HepG2 (cell line): ENCODE data around the gene TNFSF8. TPM values are rescaled to one million over a fixed set of nuclear protein-coding genes. Genes with fewer than 3 reads are reported as not detected.

Experiments used
- ATAC-seq: fragments of 200-7000 bp; cut with Tn5 transposase; 3 replicates; pipeline ENCODE4 v1.9.1; 2020; ENCODE audit warnings: mild to moderate bottlenecking, moderate library complexity
- BruUV-seq: library from RNA; stranded (reverse); fragments of 400-500 nt; replicated peaks from 2 replicates; lab custom pipeline; 2021; lab: Mats Ljungman, UMichigan
- CTCF ChIA-PET: fragments of 300-600 bp; formaldehyde crosslinking; extraction: SDS; loops from one replicate; lab custom pipeline; 2021; ENCODE audit warnings: low total read pairs, inconsistent platforms, low intra/inter-chr PET ratio; lab: Yijun Ruan, JAX
- POLR2A ChIA-PET: fragments of 350-600 bp; sonication (Branson Sonifier 250); formaldehyde crosslinking; loops from one replicate; lab custom pipeline; 2020; ENCODE audit warnings: antibody characterized with exemption, inconsistent platforms; lab: Yijun Ruan, JAX
- DNase-seq: peaks from one replicate; pipeline ENCODE4 v3.0.0-alpha.2; 2015; ENCODE audit warnings: low spot score
- FAIRE-seq: peaks from 3 replicates; lab custom pipeline; 2011; peaks lifted over from hg19 to GRCh38; lab: Jason Lieb, UNC
- H2AFZ ChIP-seq: one replicate; pipeline ENCODE4 v1.6.1; 2011; ENCODE audit warnings: low read length, inconsistent platforms
- H3K27ac ChIP-seq: fragments of 300-600 bp; 3 replicates; pipeline ENCODE4 v1.8.0; 2011; ENCODE audit warnings: mixed run types, mild to moderate bottlenecking, mixed read lengths, low read length, inconsistent platforms; ENCODE audit not compliant: insufficient read depth; ENCODE audit errors: extremely low read length
- H3K27me3 ChIP-seq, 2 experiments: fragments of 200-600 bp in 1 of 2; 2 replicates in 1 of 2; 3 replicates in 1 of 2; pipeline versions ENCODE4 v1.6.0 to v1.8.0; 2011; ENCODE audit warnings: low read length in 2 of 2, mild to moderate bottlenecking in 2 of 2, moderate library complexity in 2 of 2, inconsistent platforms in 1 of 2; ENCODE audit not compliant: insufficient read depth in 2 of 2, control insufficient read depth in 1 of 2
- H3K36me3 ChIP-seq, 2 experiments: fragments of 200-600 bp in 1 of 2; replicated peaks in 1 of 2; 2 replicates in 1 of 2; 3 replicates in 1 of 2; pipeline versions ENCODE4 v1.5.1 to v1.8.0; 2011; ENCODE audit warnings: low read length in 2 of 2, inconsistent platforms in 1 of 2; ENCODE audit not compliant: insufficient read depth in 2 of 2, control insufficient read depth in 1 of 2
- H3K4me1 ChIP-seq: 2 replicates; pipeline ENCODE4 v1.5.1; 2012; ENCODE audit warnings: low read length, inconsistent platforms; ENCODE audit not compliant: insufficient read depth
- H3K4me2 ChIP-seq: 2 replicates; pipeline ENCODE4 v1.6.0; 2011; ENCODE audit warnings: low read depth, low read length, inconsistent platforms
- H3K4me3 ChIP-seq, 3 experiments: fragments of 200-600 bp in 1 of 3; sonication (generic), shearing (Covaris generic) in 1 of 3; replicated peaks in 1 of 3; 2 replicates each; pipeline ENCODE4 v1.5.1; 2011 to 2016; ENCODE audit warnings: low read length in 3 of 3, inconsistent platforms in 2 of 3, low read depth in 2 of 3, mild to moderate bottlenecking in 2 of 3, control low read depth in 1 of 3, mixed read lengths in 1 of 3; ENCODE audit not compliant: insufficient read depth in 1 of 3
- H3K79me2 ChIP-seq: one replicate; pipeline ENCODE4 v1.6.1; 2011; ENCODE audit warnings: low read length, inconsistent platforms; ENCODE audit not compliant: insufficient read depth
- H3K9ac ChIP-seq: 2 replicates; pipeline ENCODE4 v1.6.0; 2011; ENCODE audit warnings: mild to moderate bottlenecking, low read depth, low read length, inconsistent platforms; ENCODE audit not compliant: insufficient read depth
- H3K9me3 ChIP-seq: 2 replicates; pipeline ENCODE4 v1.5.1; 2012; ENCODE audit warnings: mild to moderate bottlenecking, low read length
- H4K20me1 ChIP-seq: 2 replicates; pipeline ENCODE4 v1.6.0; 2011; ENCODE audit warnings: inconsistent platforms, mild to moderate bottlenecking, low read length, moderate library complexity; ENCODE audit not compliant: insufficient read depth
- DR1 ChIP-seq: sonication (generic); formaldehyde crosslinking; IDR thresholded peaks from 2 replicates; pipeline ENCODE4 v1.8.0; 2021; ENCODE audit warnings: mild to moderate bottlenecking, missing genetic modification reagents, inconsistent platforms
- FOXO1 ChIP-seq: sonication (generic); formaldehyde crosslinking; IDR thresholded peaks from 2 replicates; pipeline ENCODE4 v1.4.0; 2020; ENCODE audit warnings: missing genetic modification reagents
- RAD51 ChIP-seq: fragments of 450-650 bp; IDR thresholded peaks from 2 replicates; pipeline ENCODE4 v1.6.1; 2016; ENCODE audit warnings: borderline replicate concordance
- RFX3 ChIP-seq: IDR thresholded peaks from 2 replicates; pipeline ENCODE4 v1.6.1; 2016; ENCODE audit warnings: missing biosample characterization, missing genetic modification reagents
- SMYD3 ChIP-seq: sonication (generic); formaldehyde crosslinking; IDR thresholded peaks from 2 replicates; pipeline ENCODE4 v1.8.1; 2023; ENCODE audit warnings: mild to moderate bottlenecking, missing genetic modification reagents
- U2AF2 ChIP-seq: fragments of 200-400 bp; formaldehyde crosslinking; IDR thresholded peaks from 2 replicates; pipeline ENCODE4 v1.6.1; 2017; ENCODE audit warnings: low read depth, mild to moderate bottlenecking, low read length
- ZNF234 ChIP-seq: sonication (generic); formaldehyde crosslinking; conservative IDR thresholded peaks from 2 replicates; pipeline ENCODE4 v1.5.1; 2020; ENCODE audit warnings: mild to moderate bottlenecking, missing genetic modification reagents
- ZNF557 ChIP-seq: sonication (generic); formaldehyde crosslinking; IDR thresholded peaks from 2 replicates; pipeline ENCODE4 v1.4.0; 2020; ENCODE audit warnings: missing genetic modification reagents
- ZSCAN12 ChIP-seq: sonication (generic); formaldehyde crosslinking; IDR thresholded peaks from 2 replicates; pipeline ENCODE4 v1.9.0; 2021; ENCODE audit warnings: mild to moderate bottlenecking, missing genetic modification reagents
- ZSCAN29 ChIP-seq: sonication (generic); formaldehyde crosslinking; conservative IDR thresholded peaks from 2 replicates; pipeline ENCODE4 v1.4.0; 2020; ENCODE audit warnings: mild to moderate bottlenecking, missing genetic modification reagents
- WGBS: methylation state at CpG from one replicate; pipeline ENCODE4 v1.1.6; 2017; ENCODE audit warnings: low lambda C conversion rate; 5-methylcytosine and 5-hydroxymethylcytosine counted together
- in situ Hi-C: cut with HindIII; loops from 2 replicates; pipeline ENCODE4 v1.10.0; 2017; ENCODE audit warnings: low pct_unique_long_range_greater_than_20kb; ENCODE audit not compliant: extremely low pct_ligation_motif_present
- intact Hi-C: fragments of 100-400 bp; cut with micrococcal nuclease; formaldehyde crosslinking; loops from one replicate; pipeline ENCODE4 v1.10.0; 2022; ENCODE audit not compliant: unreplicated experiment
- polyA plus RNA-seq, 8 experiments: library from polyadenylated mRNA; depleted of rRNA in 3 of 8; stranded (reverse) in 7 of 8; unstranded in 1 of 8; fragments of >200 nt; fragmentation: Illumina TruSeq in 4 of 8; extraction: Trizol in 4 of 8; gene quantifications; 2 replicates each; pipeline versions ENCODE4 v1.2.1 to v1.2.3, GENCODE V29; 2011 to 2016; ENCODE audit warnings: low read depth in 4 of 8, missing spikeins in 1 of 8, mixed read lengths in 1 of 8; ENCODE audit not compliant: insufficient read depth in 1 of 8
- total RNA-seq, 5 experiments: library from RNA; depleted of rRNA; stranded (reverse); fragments of >200 nt; fragmentation: Illumina TruSeq; extraction: Trizol; gene quantifications; 2 replicates each; pipeline ENCODE4 v1.2.3, GENCODE V29; 2016; ENCODE audit warnings: low read depth in 1 of 5
- TF ChIP-seq, protein P1 (sequence below): sonication (generic); formaldehyde crosslinking; IDR thresholded peaks from 2 replicates; pipeline ENCODE4 v1.4.0; 2020; ENCODE audit warnings: missing genetic modification reagents
- TF ChIP-seq, protein P2 (sequence below): sonication (generic); formaldehyde crosslinking; IDR thresholded peaks from 2 replicates; pipeline ENCODE4 v1.5.0; 2020; ENCODE audit warnings: mild to moderate bottlenecking, missing genetic modification reagents
- TF ChIP-seq, protein P3 (sequence below): sonication (generic); formaldehyde crosslinking; IDR thresholded peaks from 2 replicates; pipeline ENCODE4 v1.4.0; 2020; ENCODE audit warnings: mild to moderate bottlenecking, missing genetic modification reagents
- TF ChIP-seq, protein P4 (sequence below): sonication (generic); formaldehyde crosslinking; IDR thresholded peaks from 2 replicates; pipeline ENCODE4 v1.4.0; 2020; ENCODE audit warnings: missing genetic modification reagents, mild to moderate bottlenecking, borderline replicate concordance

TNFSF8 gene
- total and polyA plus RNA-seq, 2 of the 13 experiments (the other 11 are each of a cell fraction or from before 2014, with no cell fraction given): not detected

DNA sequence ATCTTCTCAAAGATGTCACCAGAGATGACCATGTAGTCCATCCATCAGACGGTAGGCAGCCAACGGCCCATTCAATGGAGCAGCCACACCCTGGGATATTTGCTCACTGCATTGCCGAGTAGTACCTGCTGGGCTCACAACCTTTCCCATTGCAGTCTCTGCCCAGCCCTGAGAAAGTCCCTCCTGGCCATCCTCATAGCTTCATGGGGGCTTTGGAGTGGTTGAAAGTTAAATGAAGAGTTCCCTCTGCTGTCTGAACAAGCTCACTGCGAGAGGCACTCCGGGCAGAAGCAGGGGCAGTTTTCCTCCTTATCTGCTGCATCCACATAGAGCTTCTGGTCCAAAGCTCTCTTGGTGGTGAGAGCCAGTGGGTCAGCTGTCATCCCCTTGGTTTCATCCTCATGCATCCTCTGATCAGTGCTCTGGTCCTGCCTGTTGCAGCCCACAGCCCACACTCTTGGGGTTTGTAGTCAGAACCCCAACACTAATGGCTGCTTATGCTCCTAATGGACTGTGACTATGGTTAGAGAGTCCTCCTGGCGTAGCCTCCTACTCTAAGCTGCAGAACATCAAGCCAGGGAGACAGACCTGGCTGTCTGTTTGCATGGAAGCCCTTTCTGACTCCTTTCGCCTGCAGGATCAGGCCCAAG, 23.3 kb downstream of the TNFSF8 start:
- FAIRE-seq (peak; percentile 57), ATAC-seq (peak; percentile 86), DNase-seq (peak; percentile 55)
- BruUV-seq: no TSS peak
- no peaks in the 10 kb centered on the region for H3K27me3 ChIP-seq
- peaks cover 24% of the 10 kb centered on the region for H3K4me1 ChIP-seq
- ChIA-PET POLR2A (interaction anchor here (0.6 to 1.5 kb wide), 5 partner anchors 9 to 169 kb away, joined by 3 to 8 read pairs (median 3); no protein-coding TSS in a partner anchor), CTCF (interaction anchor here (1.7 to 3.4 kb wide), 2 partner anchors 168 to 225 kb away, joined by 9 to 22 read pairs; partner anchors contain the start of gene TEX48)
- H3K9me3 ChIP-seq: no peaks in the 10 kb centered on the region
- H3K79me2 ChIP-seq: no peaks in the 10 kb centered on the region
- intact Hi-C loops: loop anchor here (1.0 to 5.0 kb wide), 3 partner anchors 168 to 500 kb away; no protein-coding TSS in a partner anchor
- 31% methylated on average over 6 of the region's 7 CpGs for WGBS
- no peaks in the 10 kb centered on the region for H3K36me3 ChIP-seq
- no peak overlapping the region for H3K9ac ChIP-seq
- no peak overlapping the region for H3K4me3 ChIP-seq
- in situ Hi-C loops: loop anchor here (5.0 to 25.0 kb wide), 3 partner anchors 170 to 605 kb away; no protein-coding TSS in a partner anchor
- no peak overlapping the region for H3K4me2 ChIP-seq
- H4K20me1 ChIP-seq: no peaks in the 10 kb centered on the region
- H2AFZ ChIP-seq: no peak overlapping the region
- H3K27ac ChIP-seq: no peak overlapping the region
- TF ChIP-seq, protein P1, sequence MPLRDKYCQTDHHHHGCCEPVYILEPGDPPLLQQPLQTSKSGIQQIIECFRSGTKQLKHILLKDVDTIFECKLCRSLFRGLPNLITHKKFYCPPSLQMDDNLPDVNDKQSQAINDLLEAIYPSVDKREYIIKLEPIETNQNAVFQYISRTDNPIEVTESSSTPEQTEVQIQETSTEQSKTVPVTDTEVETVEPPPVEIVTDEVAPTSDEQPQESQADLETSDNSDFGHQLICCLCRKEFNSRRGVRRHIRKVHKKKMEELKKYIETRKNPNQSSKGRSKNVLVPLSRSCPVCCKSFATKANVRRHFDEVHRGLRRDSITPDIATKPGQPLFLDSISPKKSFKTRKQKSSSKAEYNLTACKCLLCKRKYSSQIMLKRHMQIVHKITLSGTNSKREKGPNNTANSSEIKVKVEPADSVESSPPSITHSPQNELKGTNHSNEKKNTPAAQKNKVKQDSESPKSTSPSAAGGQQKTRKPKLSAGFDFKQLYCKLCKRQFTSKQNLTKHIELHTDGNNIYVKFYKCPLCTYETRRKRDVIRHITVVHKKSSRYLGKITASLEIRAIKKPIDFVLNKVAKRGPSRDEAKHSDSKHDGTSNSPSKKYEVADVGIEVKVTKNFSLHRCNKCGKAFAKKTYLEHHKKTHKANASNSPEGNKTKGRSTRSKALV: no peak
- TF ChIP-seq, protein P2, sequence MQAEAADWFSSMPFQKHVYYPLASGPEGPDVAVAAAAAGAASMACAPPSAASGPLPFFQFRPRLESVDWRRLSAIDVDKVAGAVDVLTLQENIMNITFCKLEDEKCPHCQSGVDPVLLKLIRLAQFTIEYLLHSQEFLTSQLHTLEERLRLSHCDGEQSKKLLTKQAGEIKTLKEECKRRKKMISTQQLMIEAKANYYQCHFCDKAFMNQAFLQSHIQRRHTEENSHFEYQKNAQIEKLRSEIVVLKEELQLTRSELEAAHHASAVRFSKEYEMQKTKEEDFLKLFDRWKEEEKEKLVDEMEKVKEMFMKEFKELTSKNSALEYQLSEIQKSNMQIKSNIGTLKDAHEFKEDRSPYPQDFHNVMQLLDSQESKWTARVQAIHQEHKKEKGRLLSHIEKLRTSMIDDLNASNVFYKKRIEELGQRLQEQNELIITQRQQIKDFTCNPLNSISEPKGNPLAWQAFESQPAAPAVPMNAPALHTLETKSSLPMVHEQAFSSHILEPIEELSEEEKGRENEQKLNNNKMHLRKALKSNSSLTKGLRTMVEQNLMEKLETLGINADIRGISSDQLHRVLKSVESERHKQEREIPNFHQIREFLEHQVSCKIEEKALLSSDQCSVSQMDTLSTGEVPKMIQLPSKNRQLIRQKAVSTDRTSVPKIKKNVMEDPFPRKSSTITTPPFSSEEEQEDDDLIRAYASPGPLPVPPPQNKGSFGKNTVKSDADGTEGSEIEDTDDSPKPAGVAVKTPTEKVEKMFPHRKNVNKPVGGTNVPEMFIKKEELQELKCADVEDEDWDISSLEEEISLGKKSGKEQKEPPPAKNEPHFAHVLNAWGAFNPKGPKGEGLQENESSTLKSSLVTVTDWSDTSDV (CRISPR knock-in tag): no peak
- no peak for TF ChIP-seq ZSCAN12 (CRISPR knock-in tag)
- TF ChIP-seq SMYD3: no peak
- no peak for TF ChIP-seq ZNF557 (CRISPR knock-in tag)
- TF ChIP-seq ZNF234 (CRISPR knock-in tag): no peak
- 0 out of 2 replicates have a peak, but pooled peaks have one; percentile 12 for TF ChIP-seq FOXO1 (CRISPR knock-in tag)
- TF ChIP-seq, protein P3, sequence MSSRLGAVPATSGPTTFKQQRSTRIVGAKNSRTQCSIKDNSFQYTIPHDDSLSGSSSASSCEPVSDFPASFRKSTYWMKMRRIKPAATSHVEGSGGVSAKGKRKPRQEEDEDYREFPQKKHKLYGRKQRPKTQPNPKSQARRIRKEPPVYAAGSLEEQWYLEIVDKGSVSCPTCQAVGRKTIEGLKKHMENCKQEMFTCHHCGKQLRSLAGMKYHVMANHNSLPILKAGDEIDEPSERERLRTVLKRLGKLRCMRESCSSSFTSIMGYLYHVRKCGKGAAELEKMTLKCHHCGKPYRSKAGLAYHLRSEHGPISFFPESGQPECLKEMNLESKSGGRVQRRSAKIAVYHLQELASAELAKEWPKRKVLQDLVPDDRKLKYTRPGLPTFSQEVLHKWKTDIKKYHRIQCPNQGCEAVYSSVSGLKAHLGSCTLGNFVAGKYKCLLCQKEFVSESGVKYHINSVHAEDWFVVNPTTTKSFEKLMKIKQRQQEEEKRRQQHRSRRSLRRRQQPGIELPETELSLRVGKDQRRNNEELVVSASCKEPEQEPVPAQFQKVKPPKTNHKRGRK (CRISPR knock-in tag): no peak
- TF ChIP-seq RAD51: no peak
- TF ChIP-seq, protein P4, sequence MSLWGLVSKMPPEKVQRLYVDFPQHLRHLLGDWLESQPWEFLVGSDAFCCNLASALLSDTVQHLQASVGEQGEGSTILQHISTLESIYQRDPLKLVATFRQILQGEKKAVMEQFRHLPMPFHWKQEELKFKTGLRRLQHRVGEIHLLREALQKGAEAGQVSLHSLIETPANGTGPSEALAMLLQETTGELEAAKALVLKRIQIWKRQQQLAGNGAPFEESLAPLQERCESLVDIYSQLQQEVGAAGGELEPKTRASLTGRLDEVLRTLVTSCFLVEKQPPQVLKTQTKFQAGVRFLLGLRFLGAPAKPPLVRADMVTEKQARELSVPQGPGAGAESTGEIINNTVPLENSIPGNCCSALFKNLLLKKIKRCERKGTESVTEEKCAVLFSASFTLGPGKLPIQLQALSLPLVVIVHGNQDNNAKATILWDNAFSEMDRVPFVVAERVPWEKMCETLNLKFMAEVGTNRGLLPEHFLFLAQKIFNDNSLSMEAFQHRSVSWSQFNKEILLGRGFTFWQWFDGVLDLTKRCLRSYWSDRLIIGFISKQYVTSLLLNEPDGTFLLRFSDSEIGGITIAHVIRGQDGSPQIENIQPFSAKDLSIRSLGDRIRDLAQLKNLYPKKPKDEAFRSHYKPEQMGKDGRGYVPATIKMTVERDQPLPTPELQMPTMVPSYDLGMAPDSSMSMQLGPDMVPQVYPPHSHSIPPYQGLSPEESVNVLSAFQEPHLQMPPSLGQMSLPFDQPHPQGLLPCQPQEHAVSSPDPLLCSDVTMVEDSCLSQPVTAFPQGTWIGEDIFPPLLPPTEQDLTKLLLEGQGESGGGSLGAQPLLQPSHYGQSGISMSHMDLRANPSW (CRISPR knock-in tag): no peak
- no peak for TF ChIP-seq RFX3 (CRISPR knock-in tag)
- TF ChIP-seq U2AF2: no peak
- no peak for TF ChIP-seq DR1 (CRISPR knock-in tag)
- TF ChIP-seq ZSCAN29 (CRISPR knock-in tag): no peak
